PC-3 (cell line): ENCODE results near the gene SEC22A. TPM values are rescaled to one million over a fixed set of nuclear protein-coding genes. Genes with fewer than 3 reads are reported as not detected.

Source experiments
- ATAC-seq: fragments of 200-7000 bp; cut with Tn5 transposase; 2 replicates; pipeline ENCODE4 v1.9.1; 2020; ENCODE audit warnings: mild to moderate bottlenecking, moderate library complexity
- BruUV-seq: library from RNA; stranded (reverse); fragments of 400-500 nt; replicated peaks from 2 replicates; lab custom pipeline; 2021; lab: Mats Ljungman, UMichigan
- CTCF ChIA-PET: fragments of 300-600 bp; sonication (Branson Sonifier 250); formaldehyde crosslinking; loops from one replicate; lab custom pipeline; 2022; ENCODE audit warnings: antibody characterized with exemption; lab: Charles Lee
- POLR2A ChIA-PET: fragments of 300-600 bp; sonication (Branson Sonifier 250); formaldehyde crosslinking; loops from one replicate; lab custom pipeline; 2022; ENCODE audit warnings: antibody characterized with exemption; ENCODE audit not compliant: unreplicated experiment; lab: Charles Lee
- DNase-seq: peaks from one replicate; pipeline ENCODE4 v3.0.0-alpha.2; 2015
- H2AFZ ChIP-seq: fragments of 300-600 bp; sonication (generic); 2 replicates; pipeline ENCODE4 v1.6.0; 2016; ENCODE audit warnings: antibody characterized with exemption, low read length
- H3F3A ChIP-seq: fragments of 300-600 bp; sonication (generic); one replicate; pipeline ENCODE4 v1.6.0; 2017; ENCODE audit warnings: antibody characterized with exemption, low read length, control low read depth, mild to moderate bottlenecking; ENCODE audit not compliant: unreplicated experiment
- H3K27ac ChIP-seq: fragments of 300-600 bp; sonication (generic); 2 replicates; pipeline ENCODE4 v1.5.1; 2016; ENCODE audit warnings: mild to moderate bottlenecking, low read length
- H3K27me3 ChIP-seq: fragments of 300-600 bp; sonication (generic); 2 replicates; pipeline ENCODE4 v1.6.1; 2016; ENCODE audit warnings: low read length, mixed read lengths
- H3K36me3 ChIP-seq: fragments of 300-600 bp; sonication (generic); 2 replicates; pipeline ENCODE4 v1.6.1; 2016; ENCODE audit warnings: low read depth, mixed run types, low read length, mixed read lengths
- H3K4me1 ChIP-seq: fragments of 300-600 bp; sonication (generic); 2 replicates; pipeline ENCODE4 v1.5.1; 2016; ENCODE audit warnings: low read length; ENCODE audit not compliant: insufficient read depth
- H3K4me2 ChIP-seq: fragments of 300-600 bp; sonication (generic); 2 replicates; pipeline ENCODE4 v1.6.0; 2016; ENCODE audit warnings: low read length
- H3K4me3 ChIP-seq: fragments of 300-600 bp; sonication (generic); 2 replicates; pipeline ENCODE4 v1.5.1; 2016; ENCODE audit warnings: mild to moderate bottlenecking, low read length, mixed read lengths
- H3K79me2 ChIP-seq: fragments of 300-600 bp; sonication (generic); 2 replicates; pipeline ENCODE4 v1.6.1; 2017; ENCODE audit warnings: low read length, mixed read lengths
- H3K9ac ChIP-seq: fragments of 300-600 bp; sonication (generic); 2 replicates; pipeline ENCODE4 v1.6.0; 2016; ENCODE audit warnings: mild to moderate bottlenecking, low read length
- H3K9me2 ChIP-seq: fragments of 300-600 bp; sonication (generic); replicated peaks from 2 replicates; pipeline ENCODE4 v1.6.1; 2016; ENCODE audit warnings: mixed run types, low read length, mixed read lengths
- H3K9me3 ChIP-seq: fragments of 300-600 bp; sonication (generic); 2 replicates; pipeline ENCODE4 v1.6.1; 2016; ENCODE audit warnings: low read length, mixed read lengths
- H4K20me1 ChIP-seq: fragments of 300-600 bp; sonication (generic); 2 replicates; pipeline ENCODE4 v1.6.1; 2016; ENCODE audit warnings: low read length, mixed read lengths
- EZH2 ChIP-seq: fragments of 300-600 bp; sonication (generic); IDR thresholded peaks from one replicate; pipeline ENCODE4 v1.6.1; 2017; ENCODE audit warnings: antibody characterized with exemption, mild to moderate bottlenecking, low read length; ENCODE audit not compliant: unreplicated experiment
- EZH2phosphoT487 ChIP-seq: fragments of 300-600 bp; sonication (generic); IDR thresholded peaks from 2 replicates; pipeline ENCODE4 v1.6.1; 2018; ENCODE audit warnings: mild to moderate bottlenecking, antibody characterized with exemption, low read length, borderline replicate concordance
- intact Hi-C: fragments of 100-400 bp; cut with micrococcal nuclease; formaldehyde crosslinking; loops from 2 replicates; pipeline ENCODE4 v1.9.0; 2023
- total RNA-seq: library from RNA; depleted of rRNA; stranded (reverse); fragments of >200 nt; gene quantifications from 2 replicates; pipeline ENCODE4 v1.2.3, GENCODE V29; 2014
- TF ChIP-seq, protein P1 (sequence below): fragments of 300-600 bp; sonication (generic); conservative IDR thresholded peaks from 2 replicates; pipeline ENCODE4 v1.5.1; 2017; ENCODE audit warnings: antibody characterized with exemption, low read depth, mild to moderate bottlenecking, low read length

Gene SEC22A
- total RNA-seq, 1 experiment from 2014 or later = 37.9 TPM

DNA sequence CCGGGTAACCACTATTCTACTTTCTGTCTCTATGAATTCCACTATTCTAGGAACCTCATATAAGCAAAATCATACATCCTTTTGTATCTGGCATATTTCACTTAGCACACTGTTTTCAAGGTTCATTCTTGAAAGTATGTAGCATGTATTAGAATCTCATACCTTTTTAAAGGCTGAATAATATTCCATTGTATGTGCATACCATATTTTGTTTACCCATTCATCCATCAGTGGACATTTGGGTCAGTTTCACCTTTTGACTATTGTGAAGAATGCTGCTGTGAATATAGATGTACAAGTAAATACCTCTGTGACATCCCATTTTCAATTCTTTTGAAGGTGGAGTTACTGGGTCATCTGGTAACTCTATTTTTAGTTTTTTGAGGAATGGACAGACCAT lies 36.6 kb upstream of the SEC22A start:
- Histone ChIP-seq H3K9ac (no peak overlapping the region), H3K9me2 (no peaks in the 10 kb centered on the region), H3K4me1 (no peaks in the 10 kb centered on the region), H3K4me2 (no peak overlapping the region), H4K20me1 (no peaks in the 10 kb centered on the region), H3F3A (no peaks in the 10 kb centered on the region), H2AFZ (no peak overlapping the region), H3K9me3 (no peaks in the 10 kb centered on the region), H3K27ac (no peak overlapping the region), H3K4me3 (no peak overlapping the region), H3K79me2 (no peaks in the 10 kb centered on the region), H3K36me3 (peaks cover 35% of the 10 kb centered on the region), H3K27me3 (no peaks in the 10 kb centered on the region)
- ATAC-seq (no peak), DNase-seq (no peak)
- TF ChIP-seq, protein P1, sequence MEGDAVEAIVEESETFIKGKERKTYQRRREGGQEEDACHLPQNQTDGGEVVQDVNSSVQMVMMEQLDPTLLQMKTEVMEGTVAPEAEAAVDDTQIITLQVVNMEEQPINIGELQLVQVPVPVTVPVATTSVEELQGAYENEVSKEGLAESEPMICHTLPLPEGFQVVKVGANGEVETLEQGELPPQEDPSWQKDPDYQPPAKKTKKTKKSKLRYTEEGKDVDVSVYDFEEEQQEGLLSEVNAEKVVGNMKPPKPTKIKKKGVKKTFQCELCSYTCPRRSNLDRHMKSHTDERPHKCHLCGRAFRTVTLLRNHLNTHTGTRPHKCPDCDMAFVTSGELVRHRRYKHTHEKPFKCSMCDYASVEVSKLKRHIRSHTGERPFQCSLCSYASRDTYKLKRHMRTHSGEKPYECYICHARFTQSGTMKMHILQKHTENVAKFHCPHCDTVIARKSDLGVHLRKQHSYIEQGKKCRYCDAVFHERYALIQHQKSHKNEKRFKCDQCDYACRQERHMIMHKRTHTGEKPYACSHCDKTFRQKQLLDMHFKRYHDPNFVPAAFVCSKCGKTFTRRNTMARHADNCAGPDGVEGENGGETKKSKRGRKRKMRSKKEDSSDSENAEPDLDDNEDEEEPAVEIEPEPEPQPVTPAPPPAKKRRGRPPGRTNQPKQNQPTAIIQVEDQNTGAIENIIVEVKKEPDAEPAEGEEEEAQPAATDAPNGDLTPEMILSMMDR = no peak
- TF ChIP-seq EZH2phosphoT487 (no peak), EZH2 (no peak)
- intact Hi-C loops = no loop called here
- BruUV-seq = no TSS peak
- POLR2A ChIA-PET = no interaction called here
- CTCF ChIA-PET = no interaction called here

DNA sequence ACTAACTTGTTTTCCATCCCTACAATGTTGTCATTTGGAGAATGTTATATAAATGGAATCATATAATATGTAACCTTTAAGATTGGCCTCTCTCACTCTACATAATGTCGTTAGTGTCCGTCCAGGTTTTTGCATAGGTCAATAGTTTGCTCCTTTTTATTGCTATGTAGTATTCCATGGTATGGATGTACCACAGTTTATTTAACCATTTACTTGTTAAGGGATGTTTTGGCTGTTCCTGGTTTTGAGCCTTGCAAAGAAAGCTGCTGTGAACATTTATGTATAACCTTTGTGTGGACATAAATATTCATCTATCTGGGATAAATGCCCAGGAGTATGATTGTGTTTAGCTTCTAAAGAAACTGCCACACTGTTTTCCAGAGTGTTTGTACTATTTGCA lies 34.1 kb upstream of the SEC22A start:
- H3F3A ChIP-seq = no peaks in the 10 kb centered on the region
- no peaks in the 10 kb centered on the region for H3K9me2 ChIP-seq
- BruUV-seq = no TSS peak
- CTCF ChIA-PET = no interaction called here
- POLR2A ChIA-PET = no interaction called here
- no peaks in the 10 kb centered on the region for H4K20me1 ChIP-seq
- H3K4me2 ChIP-seq = no peak overlapping the region
- H3K27me3 ChIP-seq = no peaks in the 10 kb centered on the region
- no peak overlapping the region for H3K4me3 ChIP-seq
- H2AFZ ChIP-seq = no peak overlapping the region
- H3K9me3 ChIP-seq = no peaks in the 10 kb centered on the region
- no peaks in the 10 kb centered on the region for H3K4me1 ChIP-seq
- H3K9ac ChIP-seq = no peak overlapping the region
- H3K27ac ChIP-seq = no peak overlapping the region
- TF ChIP-seq EZH2 = no peak
- TF ChIP-seq, protein P1 = no peak
- no peak for TF ChIP-seq EZH2phosphoT487
- ATAC-seq = no peak
- peaks cover 23% of the 10 kb centered on the region for H3K36me3 ChIP-seq
- H3K79me2 ChIP-seq = no peaks in the 10 kb centered on the region
- DNase-seq = no peak
- intact Hi-C loops = no loop called here

DNA sequence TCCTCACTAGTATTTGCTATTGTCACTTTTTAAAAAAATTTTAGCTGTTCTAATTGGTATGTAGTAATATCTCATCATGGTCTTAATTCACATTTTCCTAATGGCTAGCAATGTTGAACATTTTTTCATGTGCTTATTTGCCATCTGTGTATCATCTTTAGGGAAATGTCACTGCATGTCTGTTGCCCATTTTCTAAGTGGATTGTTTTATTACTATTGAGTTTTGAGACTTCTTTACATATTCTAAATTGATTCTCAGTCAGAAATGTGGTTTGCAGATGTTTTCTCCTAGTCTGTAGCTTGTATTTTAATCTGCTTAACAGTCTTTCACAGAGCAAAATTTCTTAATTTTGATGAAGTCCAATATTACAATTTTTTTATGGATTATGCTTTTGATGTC lies 33.6 kb upstream of the SEC22A start:
- Histone ChIP-seq H3K79me2 (no peaks in the 10 kb centered on the region), H2AFZ (no peak overlapping the region), H3F3A (no peaks in the 10 kb centered on the region), H3K36me3 (peaks cover 23% of the 10 kb centered on the region), H3K4me1 (no peaks in the 10 kb centered on the region), H3K27ac (no peak overlapping the region), H3K27me3 (no peaks in the 10 kb centered on the region), H4K20me1 (no peaks in the 10 kb centered on the region), H3K9me2 (no peaks in the 10 kb centered on the region), H3K4me2 (no peak overlapping the region), H3K4me3 (no peak overlapping the region), H3K9ac (no peak overlapping the region), H3K9me3 (no peaks in the 10 kb centered on the region)
- no TSS peak for BruUV-seq
- TF ChIP-seq EZH2phosphoT487 (no peak), EZH2 (no peak)
- TF ChIP-seq, protein P1 = no peak
- ATAC-seq = no peak
- no peak for DNase-seq
- POLR2A ChIA-PET = no interaction called here
- intact Hi-C loops = no loop called here
- CTCF ChIA-PET = no interaction called here
